Stimulated activated CD8-positive, alpha-beta memory T cell treated with anti-CD3 and anti-CD28 coated beads, Interleukin-12 subunit alpha, Interleukin-12 subunit beta, amount 100 ng/mL, for 24 hours (primary cell): Measurements from ENCODE around the gene SYT10.
"Not testable (repeated sequence)": the region's sequence is repeated elsewhere in the genome, so short reads cannot be mapped to it uniquely, and the experiment has no call there.

ENCODE experiments used
- DNase-seq: peaks from one replicate; pipeline ENCODE4 v3.0.0-alpha.2; 2020; ENCODE audit errors: extremely low read depth

SYT10 gene, protein sequence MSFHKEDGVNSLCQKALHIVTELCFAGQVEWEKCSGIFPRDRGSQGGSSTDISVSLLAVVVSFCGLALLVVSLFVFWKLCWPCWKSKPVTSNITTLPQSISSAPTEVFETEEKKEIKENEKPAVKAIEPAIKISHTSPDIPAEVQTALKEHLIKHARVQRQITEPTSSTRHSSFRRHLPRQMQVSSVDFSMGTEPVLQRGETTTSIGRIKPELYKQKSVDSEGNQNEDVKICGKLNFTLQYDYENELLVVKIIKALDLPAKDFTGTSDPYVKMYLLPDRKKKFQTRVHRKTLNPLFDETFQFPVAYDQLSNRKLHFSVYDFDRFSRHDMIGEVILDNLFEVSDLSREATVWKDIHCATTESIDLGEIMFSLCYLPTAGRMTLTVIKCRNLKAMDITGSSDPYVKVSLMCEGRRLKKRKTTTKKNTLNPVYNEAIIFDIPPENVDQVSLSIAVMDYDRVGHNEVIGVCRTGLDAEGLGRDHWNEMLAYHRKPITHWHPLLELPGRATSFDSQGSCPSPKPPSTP

DNA sequence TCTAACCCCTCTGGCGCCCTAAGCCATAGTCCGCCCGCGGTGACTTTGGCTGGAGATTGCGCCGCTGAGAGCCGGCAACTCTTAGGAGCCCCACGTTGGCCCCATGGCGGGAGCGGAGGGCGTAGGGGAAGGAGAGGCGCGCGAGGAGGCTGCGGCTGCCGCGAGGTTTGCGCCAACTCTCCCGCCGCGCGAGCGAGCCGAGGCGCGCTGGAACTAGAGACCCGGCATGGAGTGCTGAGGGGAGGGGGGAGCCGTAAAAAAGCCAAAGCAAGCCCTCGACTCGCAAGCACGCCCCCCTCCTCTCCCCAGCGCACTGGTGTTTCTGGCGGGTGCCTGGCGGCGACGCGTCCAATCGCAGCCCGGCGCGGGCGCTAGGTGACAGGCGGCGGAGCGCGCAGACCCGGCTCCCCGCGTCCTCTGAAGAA lies at the start of gene SYT10:
Gene SYT10 (minus strand): TSS at position 233 of the 425 bp plus-strand sequence. CDS start 297 bp downstream, outside the sequence.
- DNase-seq, result no peak

DNA sequence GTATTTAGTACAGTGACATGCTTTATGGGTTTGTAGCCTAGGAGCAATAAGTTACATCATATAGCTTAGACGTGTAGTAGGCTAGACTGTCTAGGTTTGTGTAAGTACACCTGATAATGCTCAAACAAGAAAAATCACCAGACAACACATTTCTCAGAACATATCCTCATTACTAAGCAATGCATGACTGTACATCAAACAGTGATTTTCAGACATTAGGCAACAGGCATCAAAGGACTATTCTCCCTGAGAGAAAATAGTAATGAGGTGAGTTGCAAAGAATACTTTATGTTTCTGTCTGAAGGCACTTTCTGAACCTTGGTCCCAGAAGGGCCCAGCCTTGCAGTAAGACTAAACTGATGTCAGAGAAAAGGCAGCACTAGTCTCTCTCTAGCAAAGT lies 48.4 kb upstream of the SYT10 start:
- no peak for DNase-seq

DNA sequence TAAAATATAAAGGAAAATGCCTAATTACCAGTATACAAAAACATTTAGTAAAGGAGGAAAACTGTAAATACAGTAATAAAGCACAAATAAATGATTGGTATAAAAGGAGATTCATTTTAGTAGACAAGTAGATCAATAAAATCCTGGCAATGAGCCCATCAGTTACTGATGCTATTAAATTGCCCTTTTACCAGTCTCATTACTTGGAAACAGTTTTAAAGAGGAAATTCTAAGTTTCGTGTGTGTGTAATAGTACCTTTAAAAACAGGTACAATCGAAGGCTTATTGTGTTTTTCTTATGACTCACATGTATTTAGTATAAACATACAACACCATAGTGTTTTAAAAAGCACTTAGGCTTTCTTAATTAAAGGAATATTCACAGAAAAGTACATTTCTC lies 46.4 kb upstream of the SYT10 start:
- no peak for DNase-seq

DNA sequence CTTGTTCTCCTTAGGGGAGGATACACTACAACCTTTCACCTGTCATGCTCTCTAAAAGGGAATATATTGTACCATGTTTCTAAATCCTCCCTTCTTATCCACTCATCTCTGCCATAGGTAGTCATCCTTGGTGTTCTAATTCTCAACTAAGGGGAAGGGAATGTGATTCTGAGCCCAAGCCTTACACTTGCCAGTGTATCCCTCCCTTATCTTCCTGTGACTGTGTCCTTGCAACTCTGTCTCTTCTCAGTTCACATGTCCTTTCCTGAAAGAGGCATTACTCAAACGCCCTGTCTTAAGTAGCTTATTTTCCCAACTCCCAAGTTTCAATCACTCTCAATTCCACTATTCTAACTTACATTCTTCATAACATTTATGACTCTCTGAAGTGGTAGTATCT lies 44.5 kb upstream of the SYT10 start:
- no peak for DNase-seq

DNA sequence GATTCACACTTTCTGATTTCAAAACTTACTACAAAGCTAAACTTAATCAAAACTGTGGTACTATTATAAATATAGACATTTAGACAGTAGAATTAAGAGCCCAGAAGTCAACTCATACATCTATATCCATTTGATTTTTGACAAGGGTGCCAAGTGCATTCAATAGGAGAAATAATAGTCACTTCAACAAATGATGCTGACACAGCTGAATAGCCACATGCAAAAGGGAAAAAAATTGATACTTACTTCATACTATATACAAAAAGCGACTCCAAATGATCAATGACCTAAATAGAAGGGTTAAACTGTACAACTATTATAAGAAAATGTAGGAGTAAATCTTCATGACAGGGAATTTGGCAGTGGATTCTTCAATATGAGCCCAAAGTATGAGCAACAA lies 40.7 kb upstream of the SYT10 start:
- no peak for DNase-seq

DNA sequence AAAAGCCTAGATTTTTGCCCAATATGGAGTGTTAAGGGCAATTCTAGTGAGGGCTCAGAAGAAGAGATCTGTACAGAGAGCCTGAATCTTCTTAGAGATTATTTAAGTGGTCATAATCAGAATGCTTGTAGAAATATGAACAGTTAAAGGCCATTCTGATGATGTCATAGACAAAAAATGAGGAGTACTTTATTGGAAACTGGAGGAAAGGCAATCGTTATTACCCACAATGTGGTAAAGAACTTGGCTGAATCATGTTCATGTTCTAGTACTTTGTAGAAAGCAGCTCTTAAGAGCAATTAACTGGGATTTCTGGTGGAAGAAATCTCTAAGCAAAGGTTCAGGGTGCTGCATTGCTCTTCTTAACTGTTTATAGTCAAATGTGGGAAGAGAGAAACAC lies 36.4 kb upstream of the SYT10 start:
- no peak for DNase-seq

DNA sequence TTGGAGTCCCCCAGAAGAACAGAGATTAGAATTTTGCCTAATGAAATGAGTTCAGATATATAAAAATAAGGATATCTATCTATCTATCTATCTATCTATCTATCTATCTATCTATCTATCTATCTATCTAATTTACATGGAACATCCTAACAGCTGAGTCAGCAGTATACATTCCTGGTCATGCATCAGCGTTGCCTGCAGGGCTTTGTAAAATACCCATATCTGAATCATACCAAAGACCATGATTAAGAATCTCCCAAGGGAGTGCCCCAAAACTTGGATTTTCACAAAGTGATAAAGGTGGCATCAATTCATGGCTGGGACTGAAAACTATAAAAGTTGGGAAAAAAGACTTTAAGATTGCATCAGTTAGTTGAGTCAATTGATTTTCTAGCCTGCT lies 32.7 kb upstream of the SYT10 start:
- DNase-seq, result no peak

DNA sequence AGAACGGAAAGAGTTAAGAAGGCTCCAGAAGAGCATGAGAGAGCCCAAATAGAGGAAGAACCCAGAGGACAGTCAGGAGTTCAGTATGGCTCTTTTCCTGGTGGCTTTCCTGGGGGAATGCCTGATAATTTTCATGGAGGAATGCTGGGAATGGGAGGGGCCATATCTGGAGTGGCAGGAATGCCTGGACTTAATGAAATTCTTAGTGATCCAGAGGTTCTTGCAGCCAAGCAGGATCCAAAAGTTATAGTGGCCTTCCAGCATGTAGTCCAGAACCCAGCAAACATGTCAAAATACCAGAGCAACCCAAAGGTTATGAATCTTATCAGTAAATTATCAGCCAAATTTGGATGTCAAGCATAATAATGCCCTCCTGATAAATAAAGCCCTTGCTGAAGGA lies 15.5 kb upstream of the SYT10 start:
- DNase-seq, result no peak

DNA sequence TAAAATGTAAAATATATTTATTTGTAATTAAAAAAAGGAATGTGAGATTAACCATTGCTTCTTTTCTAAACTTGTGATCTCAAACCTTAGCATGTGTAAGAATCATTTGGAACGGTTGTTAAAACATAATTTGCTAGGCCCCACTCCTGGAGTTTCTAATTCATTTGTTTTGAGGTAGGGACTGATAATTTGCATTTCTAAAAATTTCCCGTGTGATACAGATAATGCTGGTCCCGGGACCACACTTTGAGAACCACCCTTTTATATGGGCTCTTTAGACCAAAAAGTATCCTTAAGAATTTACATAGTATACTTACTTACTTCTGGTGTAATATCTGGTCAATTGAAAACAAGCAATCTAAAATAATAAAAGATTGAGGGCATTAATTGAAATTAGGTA lies 10.9 kb upstream of the SYT10 start:
- no peak for DNase-seq

DNA sequence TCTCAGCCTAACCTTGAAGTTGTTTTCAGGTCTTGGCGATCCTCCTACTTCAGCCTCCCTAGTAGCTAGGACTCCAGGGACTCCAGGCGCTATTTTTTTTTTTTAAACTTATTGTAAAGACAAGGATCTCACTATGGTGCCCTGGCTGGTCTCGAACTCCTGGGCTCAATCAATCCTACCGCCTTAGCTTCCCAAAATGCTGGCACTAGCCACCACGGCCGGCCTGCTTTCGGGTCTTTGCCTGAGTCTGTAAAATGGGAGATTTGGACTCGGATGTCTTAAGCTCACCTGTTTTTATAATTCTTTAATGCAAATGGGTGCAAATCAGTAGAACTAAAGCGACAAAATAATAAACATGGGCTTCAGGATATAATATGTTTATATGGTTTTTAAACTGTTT lies 858 bp upstream of the SYT10 start:
- no peak for DNase-seq

DNA sequence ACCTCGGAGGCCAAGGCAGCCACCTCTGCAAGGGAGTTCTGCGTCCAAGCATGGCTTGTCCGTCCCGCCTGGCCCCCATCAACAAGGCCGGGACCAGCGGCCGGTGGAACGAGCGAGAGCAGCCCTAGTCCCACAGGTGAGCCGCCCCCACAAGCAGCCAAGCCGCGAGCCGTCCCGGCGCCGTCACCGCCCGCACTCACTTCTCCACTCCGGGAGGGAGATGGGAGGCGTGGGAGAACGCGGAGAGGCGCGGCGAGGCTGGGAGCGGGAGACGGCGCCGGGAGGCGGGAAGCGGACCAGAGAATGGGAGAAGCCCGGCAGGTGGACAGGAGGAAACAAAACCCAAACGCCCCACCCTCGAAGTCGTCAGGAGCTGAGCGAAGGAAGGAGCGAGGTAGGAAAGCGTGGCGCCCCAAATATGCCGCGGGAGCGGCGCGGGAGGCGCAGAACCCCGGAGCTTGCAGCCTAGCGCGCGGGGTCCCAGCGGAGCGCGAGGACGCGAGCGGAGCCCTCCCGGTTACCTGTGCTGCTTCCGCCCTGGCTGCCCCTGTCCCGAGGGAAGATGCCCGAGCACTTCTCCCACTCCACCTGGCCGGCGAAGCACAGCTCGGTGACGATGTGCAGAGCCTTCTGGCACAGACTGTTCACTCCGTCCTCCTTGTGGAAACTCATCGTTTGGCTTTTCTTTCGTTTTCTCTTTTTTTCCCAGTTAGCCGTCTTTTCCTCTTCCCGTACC lies 600 bp downstream of the SYT10 start:
- no peak for DNase-seq

DNA sequence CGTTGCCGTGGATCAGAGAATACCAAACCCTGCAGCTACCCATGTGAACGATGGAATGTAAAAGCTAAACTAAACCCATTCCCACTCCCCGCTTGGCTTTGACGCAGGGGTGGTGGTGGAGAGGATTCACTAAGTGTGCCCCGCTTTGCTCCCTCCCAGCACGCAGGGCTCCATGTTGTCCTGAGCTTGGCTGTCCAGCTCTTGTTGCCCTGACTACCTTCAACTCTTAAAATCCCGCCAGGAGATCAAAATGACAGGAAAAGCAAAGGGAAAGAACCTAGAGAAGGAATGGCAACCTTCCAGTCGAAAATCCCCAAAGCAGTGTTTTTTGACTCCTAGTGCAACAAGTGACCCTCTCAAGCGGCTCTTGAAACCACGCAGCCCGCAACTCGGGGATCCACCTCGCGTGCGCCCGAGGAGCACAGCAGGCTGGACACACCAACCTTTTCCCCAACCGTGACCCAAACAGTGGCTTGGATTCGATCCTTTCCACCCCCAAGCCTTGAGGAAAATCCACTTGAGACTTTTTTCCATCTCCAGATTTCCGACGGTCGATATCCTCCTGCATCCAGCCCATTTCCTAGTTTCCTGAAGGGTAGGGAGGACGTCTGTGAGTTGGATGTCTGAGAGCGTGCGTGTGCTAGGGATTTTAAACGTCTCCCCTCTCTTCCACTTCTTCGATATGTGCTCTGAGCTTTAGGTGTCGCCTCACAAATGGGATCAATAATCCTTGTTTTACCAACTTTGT lies 1.4 kb downstream of the SYT10 start:
- no peak for DNase-seq

DNA sequence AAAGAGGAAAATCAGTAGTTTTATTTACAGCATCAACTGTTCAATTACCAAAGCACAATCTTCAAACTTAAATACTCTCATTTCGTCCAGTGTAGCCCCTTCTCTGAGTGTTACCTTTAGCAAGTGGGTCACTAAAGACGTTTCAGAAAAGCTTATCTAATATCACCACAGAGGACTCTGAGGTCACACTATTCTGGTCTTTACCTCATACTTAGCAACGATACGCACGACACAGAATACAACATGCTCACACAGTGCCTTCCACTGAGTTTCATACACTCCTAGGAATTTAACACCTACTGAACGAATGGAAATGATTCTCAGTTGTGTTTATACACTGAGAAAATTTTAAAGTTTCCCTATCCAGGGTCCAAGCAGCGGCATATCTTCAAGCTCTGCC lies 2.0 kb downstream of the SYT10 start:
- DNase-seq, result no peak

DNA sequence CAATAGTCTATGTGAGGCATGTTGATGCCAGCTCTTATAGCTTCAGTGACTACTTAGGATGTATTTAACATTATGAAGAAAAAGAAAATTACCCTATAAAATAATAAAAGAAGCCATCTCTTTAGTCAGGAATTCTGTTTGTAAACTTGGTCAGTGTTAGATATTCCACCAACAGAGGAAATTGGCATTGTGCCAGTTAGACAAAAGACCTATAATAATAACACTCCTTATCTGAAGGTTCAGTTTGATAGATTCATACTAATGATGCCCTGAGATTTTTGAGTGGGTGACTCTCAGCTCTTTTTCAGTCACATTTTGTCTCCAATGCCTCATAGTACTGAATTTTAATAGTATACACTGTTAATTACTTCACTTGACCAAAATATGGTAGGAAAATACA lies 6.6 kb downstream of the SYT10 start:
- no peak for DNase-seq

DNA sequence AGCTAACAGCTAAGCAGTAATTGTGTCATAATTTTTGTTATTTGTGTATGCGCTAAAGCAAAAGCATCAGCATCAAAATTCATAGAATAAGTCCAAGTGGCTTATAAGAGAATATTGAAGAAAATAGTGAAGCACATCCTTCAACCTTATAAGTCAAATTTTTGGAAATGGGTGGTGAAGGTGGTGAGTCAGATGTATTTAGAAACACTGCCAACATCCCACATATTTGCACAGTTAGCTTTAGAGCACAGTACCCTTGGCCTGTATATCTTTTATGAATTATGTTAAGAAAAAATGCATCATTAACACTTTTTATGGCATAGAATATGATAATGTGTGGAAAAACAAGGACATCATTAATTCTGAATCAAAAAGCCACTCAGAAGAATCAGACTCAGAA lies 8.0 kb downstream of the SYT10 start:
- no peak for DNase-seq

DNA sequence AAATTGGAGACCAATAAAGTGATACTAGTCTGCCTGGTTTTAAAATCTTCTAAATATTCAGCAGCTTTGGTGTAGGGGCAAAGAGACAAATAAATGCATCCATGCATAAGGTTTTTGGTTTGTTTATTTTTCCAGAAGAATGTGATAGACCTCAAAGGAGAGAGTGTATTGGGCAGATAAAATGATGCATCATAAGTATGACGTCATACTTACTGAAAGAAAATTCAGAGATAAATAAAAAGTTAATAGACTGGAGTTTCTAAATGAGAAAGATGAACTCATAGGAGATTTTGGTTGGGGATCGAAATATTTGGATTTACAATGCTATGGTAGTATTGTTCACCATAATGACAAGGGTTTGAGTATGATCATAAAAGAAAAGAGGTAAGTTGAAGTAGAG lies 10.2 kb downstream of the SYT10 start:
- DNase-seq, result no peak

DNA sequence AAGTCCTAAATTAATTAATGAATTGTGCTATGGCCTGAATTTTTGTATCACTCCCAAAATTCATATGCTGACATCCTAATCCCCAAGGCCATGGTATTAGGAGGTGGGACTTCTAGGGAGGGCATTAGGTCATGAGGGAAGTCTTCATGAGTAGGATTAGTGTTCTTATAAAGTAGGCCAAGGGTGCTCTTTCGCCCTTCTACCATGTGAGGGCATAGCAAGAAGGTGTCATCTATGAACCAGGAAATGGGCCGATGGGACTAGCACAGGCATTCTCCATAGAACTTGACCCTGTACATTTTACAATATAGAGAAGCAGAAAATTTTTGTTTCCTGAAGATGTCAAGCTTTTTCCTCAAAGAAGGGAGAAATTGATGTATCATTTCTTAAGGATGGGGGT lies 12.5 kb downstream of the SYT10 start:
- DNase-seq, result no peak

DNA sequence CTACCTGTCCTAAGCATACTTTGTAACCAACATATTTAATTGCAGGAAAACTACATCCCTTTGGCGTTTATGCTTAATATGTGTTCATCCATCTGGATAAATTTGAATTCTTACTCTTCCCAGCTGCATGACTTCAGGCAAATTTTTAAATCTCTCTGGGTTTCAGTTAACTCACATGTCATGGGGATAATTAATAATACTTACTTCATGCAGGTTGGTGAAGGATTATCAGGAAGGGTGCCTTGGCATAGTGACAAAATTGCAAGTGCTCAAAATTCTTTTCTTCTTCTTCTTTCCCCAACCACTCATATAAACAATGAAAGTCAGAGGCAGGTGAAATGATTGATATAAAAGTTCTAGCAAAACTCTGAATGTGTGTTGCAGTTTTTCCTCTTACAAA lies 15.9 kb downstream of the SYT10 start:
- no peak for DNase-seq

DNA sequence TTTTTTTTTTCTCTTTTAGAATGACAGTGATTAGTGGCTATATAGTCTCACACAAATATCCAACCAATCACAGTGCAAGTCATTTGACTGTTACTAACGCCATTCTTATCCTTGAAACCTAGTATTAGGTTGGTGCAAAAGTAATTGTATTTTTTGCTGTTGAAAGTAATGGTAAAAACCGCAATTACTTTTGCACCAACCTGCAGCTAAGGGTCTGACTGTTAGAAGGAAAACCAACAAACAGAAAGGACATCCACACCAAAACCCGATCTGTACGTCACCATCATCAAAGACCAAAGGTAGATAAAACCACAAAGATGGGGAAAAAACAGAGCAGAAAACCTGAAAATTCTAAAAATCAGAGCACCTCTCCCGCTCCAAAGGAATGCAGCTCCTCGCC lies 27.2 kb downstream of the SYT10 start:
- DNase-seq, result not testable (repeated sequence)

DNA sequence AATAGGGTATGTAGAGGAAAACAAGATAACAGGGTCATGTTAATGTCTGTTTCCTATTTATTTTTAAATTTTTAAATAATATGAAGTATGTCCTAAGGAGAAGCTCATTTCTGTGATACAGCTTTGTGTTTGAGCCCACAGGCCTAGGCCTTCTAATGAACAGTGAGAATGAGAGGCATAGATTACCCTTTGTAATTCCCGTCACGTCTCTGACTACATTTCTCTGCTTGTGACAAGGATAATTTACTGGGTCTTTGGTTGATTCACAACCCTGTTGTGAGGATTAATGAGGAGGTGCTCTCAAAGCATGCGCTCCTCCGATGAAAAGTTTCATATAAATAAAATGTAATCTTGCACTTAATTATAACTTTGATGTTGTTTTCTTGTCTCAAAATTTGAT lies 56.1 kb downstream of the SYT10 start:
- DNase-seq, result no peak

DNA sequence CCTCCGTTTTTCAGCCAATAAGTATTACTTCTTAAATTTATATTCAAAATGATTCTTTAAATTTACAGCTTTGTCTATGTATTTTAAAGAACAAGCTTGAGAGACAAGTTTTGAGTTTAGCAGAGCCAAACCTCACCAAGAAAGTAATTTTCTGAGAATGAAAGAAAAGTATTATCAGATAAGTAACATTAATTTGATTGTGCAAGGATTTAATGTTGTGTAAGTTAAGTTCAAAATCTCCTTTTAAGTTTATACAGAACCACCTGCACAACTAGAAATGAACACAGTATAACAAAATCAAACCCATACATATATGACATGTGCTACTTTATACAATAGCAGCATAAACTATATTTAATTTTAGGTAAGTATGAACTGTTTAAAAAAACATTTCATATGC lies 63.5 kb downstream of the SYT10 start:
- no peak for DNase-seq

DNA sequence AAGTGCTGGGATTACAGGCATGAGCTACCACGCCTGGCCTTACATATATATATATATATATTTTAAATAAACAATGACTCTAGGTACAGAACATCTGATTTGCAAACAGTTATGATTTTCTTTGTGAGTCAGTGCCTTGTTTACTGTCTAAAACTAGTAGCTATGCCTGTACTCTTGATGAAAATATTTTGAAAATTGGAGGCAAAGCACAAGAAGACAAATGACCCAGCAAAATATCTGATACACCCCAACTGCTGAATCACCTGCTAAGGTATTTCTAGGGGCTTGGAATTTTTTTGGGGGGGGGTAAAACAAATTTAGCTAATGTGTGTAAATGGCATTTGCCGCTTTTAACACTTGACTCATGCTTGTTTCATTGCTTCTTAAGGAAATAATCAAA lies 69.3 kb downstream of the SYT10 start:
- no peak for DNase-seq
